RWPE2 (cell line): ENCODE results near the gene BICDL2.
A peak's percentile ranks its signal among the peaks of the same experiment; 100 is the strongest.

Experiments
- ATAC-seq: fragments of 200-7000 bp; cut with Tn5 transposase; 3 replicates; pipeline ENCODE4 v1.9.1; 2021; ENCODE audit warnings: low read depth
- DNase-seq: peaks from one replicate; pipeline ENCODE4 v3.0.0-alpha.2; 2020; ENCODE audit warnings: low spot score
- H3K27ac ChIP-seq: fragments of 450-650 bp; 2 replicates; pipeline ENCODE4 v1.5.1; 2017; ENCODE audit warnings: mild to moderate bottlenecking; ENCODE audit not compliant: poor library complexity, severe bottlenecking
- H3K27me3 ChIP-seq: fragments of 250-450 bp; sonication (Bioruptor Pico); 2 replicates; pipeline ENCODE4 v1.5.1; 2021; ENCODE audit warnings: mild to moderate bottlenecking, moderate library complexity; ENCODE audit not compliant: insufficient read depth, poor library complexity, severe bottlenecking
- H3K36me3 ChIP-seq: fragments of 250-450 bp; sonication (Bioruptor Pico); 2 replicates; pipeline ENCODE4 v1.5.1; 2020; ENCODE audit warnings: low read depth, mild to moderate bottlenecking, moderate library complexity
- H3K4me1 ChIP-seq: fragments of 250-450 bp; sonication (Bioruptor Pico); 2 replicates; pipeline ENCODE4 v1.5.1; 2021; ENCODE audit warnings: mild to moderate bottlenecking, moderate library complexity; ENCODE audit not compliant: insufficient read depth, poor library complexity, severe bottlenecking
- H3K4me3 ChIP-seq: fragments of 250-450 bp; sonication (Bioruptor Pico); 2 replicates; pipeline ENCODE4 v1.5.1; 2021; ENCODE audit warnings: mild to moderate bottlenecking, moderate library complexity; ENCODE audit not compliant: severe bottlenecking
- H3K9me3 ChIP-seq: fragments of 250-450 bp; sonication (Bioruptor Pico); 2 replicates; pipeline ENCODE4 v1.5.1; 2021; ENCODE audit warnings: mild to moderate bottlenecking, moderate library complexity; ENCODE audit not compliant: severe bottlenecking
- CTCF ChIP-seq: fragments of 450-650 bp; IDR thresholded peaks from one replicate; pipeline ENCODE4 v1.5.1; 2017; ENCODE audit warnings: mild to moderate bottlenecking, moderate library complexity; ENCODE audit not compliant: poor library complexity, severe bottlenecking

Gene BICDL2

GRCh38 chr16:2981899-2982250 lies 54.9 kb downstream of the BICDL2 start:
- TF ChIP-seq CTCF: no peak
- H3K9me3 ChIP-seq: no peaks in the 10 kb centered on the region
- H3K27me3 ChIP-seq: no peaks in the 10 kb centered on the region
- H3K27ac ChIP-seq: peak overlapping the region; percentile 71
- H3K4me1 ChIP-seq: peaks cover 11% of the 10 kb centered on the region
- no peak overlapping the region for H3K4me3 ChIP-seq
- H3K36me3 ChIP-seq: peaks cover 22% of the 10 kb centered on the region
- DNase-seq: no peak
- ATAC-seq: no peak

- DNase-seq (no peak), ATAC-seq (no peak)
- no peak for TF ChIP-seq CTCF
- Histone ChIP-seq H3K36me3 (peaks cover 26% of the 10 kb centered on the region), H3K4me1 (peaks cover 11% of the 10 kb centered on the region), H3K27ac (peak overlapping the region; percentile 71), H3K9me3 (no peaks in the 10 kb centered on the region), H3K4me3 (no peak overlapping the region), H3K27me3 (no peaks in the 10 kb centered on the region)
Measured at GRCh38 chr16:2981177-2981898, 55.4 kb downstream of the BICDL2 start.

- peak; percentile 72 for ATAC-seq
Measured at GRCh38 chr16:2980227-2981176, 56.2 kb downstream of the BICDL2 start, which contains the start of gene PKMYT1. TSS of gene PKMYT1 (minus strand) at chr16:2980446. CDS start at chr16:2979657, 789 bp downstream.

GRCh38 chr16:2979669-2980226 lies 57.0 kb downstream of the BICDL2 start:
- peak overlapping the region; percentile 74 for H3K4me3 ChIP-seq
- peaks cover 11% of the 10 kb centered on the region for H3K4me1 ChIP-seq
- H3K27ac ChIP-seq: peak overlapping the region; percentile 71
- ATAC-seq (peak; percentile 12), DNase-seq (no peak)
- no peaks in the 10 kb centered on the region for H3K9me3 ChIP-seq
- peaks cover 41% of the 10 kb centered on the region for H3K36me3 ChIP-seq
- no peaks in the 10 kb centered on the region for H3K27me3 ChIP-seq
- TF ChIP-seq CTCF: no peak

More at GRCh38 chr16:2980227-2981176, 56.2 kb downstream of the BICDL2 start, which contains the start of gene PKMYT1:
- TF ChIP-seq CTCF: no peak
- Histone ChIP-seq H3K4me1 (peaks cover 11% of the 10 kb centered on the region), H3K36me3 (peaks cover 34% of the 10 kb centered on the region), H3K9me3 (no peaks in the 10 kb centered on the region), H3K4me3 (peak within 1 kb of the TSS; percentile 74), H3K27me3 (no peaks in the 10 kb centered on the region), H3K27ac (peak within 1 kb of the TSS; percentile 71)
- peak; percentile 88 for DNase-seq
